HG02884 (cell line): ENCODE measurements around the gene ATXN1.
"Not testable (repeated sequence)": the region's sequence is repeated elsewhere in the genome, so short reads cannot be mapped to it uniquely, and the experiment has no call there.

Experiments
- ATAC-seq: cut with Tn5 transposase; IDR thresholded peaks from one replicate; pipeline ENCODE4 v1.9.1; 2021; ENCODE audit warnings: mild to moderate bottlenecking, moderate library complexity; ENCODE audit not compliant: unreplicated experiment

Gene ATXN1

GRCh38 chr6:16624636-16625290, 136.5 kb downstream of the ATXN1 start:
- no peak for ATAC-seq

GRCh38 chr6:16623731-16624130, 137.5 kb downstream of the ATXN1 start:
- no peak for ATAC-seq

GRCh38 chr6:16623029-16623653, 138.1 kb downstream of the ATXN1 start:
- ATAC-seq: no peak

GRCh38 chr6:16622193-16622592, 139.1 kb downstream of the ATXN1 start:
- no peak for ATAC-seq

- no peak for ATAC-seq
Observed at GRCh38 chr6:16621002-16621401, 140.3 kb downstream of the ATXN1 start.

- ATAC-seq: no peak
Observed at GRCh38 chr6:16619777-16620176, 141.5 kb downstream of the ATXN1 start.

- ATAC-seq: no peak
Observed at GRCh38 chr6:16618962-16619361, 142.3 kb downstream of the ATXN1 start.

GRCh38 chr6:16615215-16615614, 146.0 kb downstream of the ATXN1 start:
- ATAC-seq: not testable (repeated sequence)

- ATAC-seq: not testable (repeated sequence)
Observed at GRCh38 chr6:16614143-16614542, 147.1 kb downstream of the ATXN1 start.

- ATAC-seq: not testable (repeated sequence)
Observed at GRCh38 chr6:16613504-16613903, 147.8 kb downstream of the ATXN1 start.

GRCh38 chr6:16608444-16608843, 152.8 kb downstream of the ATXN1 start:
- ATAC-seq: no peak

GRCh38 chr6:16602035-16602434, 159.2 kb downstream of the ATXN1 start:
- peak; percentile 96 for ATAC-seq

GRCh38 chr6:16600701-16601100, 160.6 kb downstream of the ATXN1 start:
- ATAC-seq: no peak

GRCh38 chr6:16600026-16600425, 161.2 kb downstream of the ATXN1 start:
- no peak for ATAC-seq

- ATAC-seq: no peak
Observed at GRCh38 chr6:16596616-16597331, 164.5 kb downstream of the ATXN1 start.

- ATAC-seq: no peak
Observed at GRCh38 chr6:16595514-16596120, 165.6 kb downstream of the ATXN1 start.

GRCh38 chr6:16594849-16595248, 166.4 kb downstream of the ATXN1 start:
- ATAC-seq: no peak

GRCh38 chr6:16592223-16592911, 168.9 kb downstream of the ATXN1 start:
- no peak for ATAC-seq

- ATAC-seq: peak; percentile 66
Observed at GRCh38 chr6:16591396-16592222, 169.7 kb downstream of the ATXN1 start.

- no peak for ATAC-seq
Observed at GRCh38 chr6:16585805-16586204, 175.5 kb downstream of the ATXN1 start.
